Stimulated activated CD4-positive, alpha-beta T cell treated with anti-CD3 and anti-CD28 coated beads, Interleukin-12 subunit alpha, Interleukin-12 subunit beta, amount 100 ng/mL, for 24 hours (primary cell): ENCODE results near the gene ODAD3.
"Not testable (repeated sequence)": the region's sequence is repeated elsewhere in the genome, so short reads cannot be mapped to it uniquely, and the experiment has no call there.

Source experiments
- DNase-seq, 2 experiments: peaks; one replicate each; pipeline ENCODE4 v3.0.0-alpha.2; 2020; ENCODE audit warnings: low read depth in 2 of 2

ODAD3 gene

DNA sequence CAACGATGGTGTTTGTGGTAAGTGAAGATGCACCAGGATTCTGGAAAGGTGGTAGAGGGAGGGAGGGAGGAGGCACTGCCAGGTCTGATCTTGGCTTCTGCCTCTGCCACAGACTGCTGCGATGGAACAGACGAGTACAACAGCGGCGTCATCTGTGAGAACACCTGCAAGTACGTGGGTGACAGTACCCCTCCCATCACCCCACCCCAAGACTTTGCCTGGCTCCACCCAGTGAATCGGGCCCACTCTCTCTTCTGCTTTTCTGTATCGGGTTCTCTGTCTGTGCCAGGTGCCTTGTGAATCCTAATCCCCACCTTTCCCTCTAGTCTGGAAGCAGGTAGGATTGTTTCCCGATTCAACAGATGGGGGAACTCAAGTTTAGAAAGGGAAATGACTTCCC is 3.0 kb upstream of the ODAD3 start:
- no peak for DNase-seq

DNA sequence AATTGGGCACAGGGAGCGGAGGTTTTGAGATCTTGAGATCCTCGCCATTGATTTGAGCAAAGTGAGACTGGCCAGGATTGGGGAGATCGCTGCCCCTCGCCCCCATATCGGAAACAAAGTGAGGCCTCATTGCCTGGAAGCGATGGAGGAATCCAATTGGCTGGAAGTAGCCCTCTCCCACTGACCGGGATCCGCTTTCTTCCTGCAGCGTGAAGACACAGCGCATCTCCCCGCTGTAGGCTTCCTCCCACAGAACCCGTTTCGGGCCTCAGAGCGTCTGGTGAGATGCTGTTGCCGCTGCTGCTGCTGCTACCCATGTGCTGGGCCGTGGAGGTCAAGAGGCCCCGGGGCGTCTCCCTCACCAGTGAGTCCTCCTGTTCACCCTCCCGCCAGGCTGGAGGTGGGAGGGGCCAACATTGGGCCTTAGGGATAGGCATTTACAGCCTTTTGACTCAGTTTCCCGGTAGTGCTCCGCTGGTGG is 952 bp upstream of the ODAD3 start:
- DNase-seq = no peak

DNA sequence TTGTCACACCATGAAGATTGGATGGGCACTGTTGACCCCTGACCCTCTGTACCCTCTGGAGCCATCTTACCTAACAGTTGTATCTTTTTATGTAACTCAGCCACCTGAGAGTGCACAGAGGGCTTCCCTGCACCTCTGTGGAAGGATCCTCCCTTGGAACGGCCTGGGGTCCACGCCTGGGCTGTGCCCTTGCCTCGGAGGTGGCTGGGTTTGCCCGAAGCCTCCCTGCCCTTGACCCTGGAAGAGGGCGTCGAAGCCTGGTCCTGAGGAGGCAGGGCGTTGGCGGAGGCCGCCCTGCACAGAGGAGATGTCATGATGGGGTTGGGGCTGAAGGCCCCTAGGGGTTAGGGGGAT is 241 bp downstream of the ODAD3 start:
- DNase-seq = no peak

DNA sequence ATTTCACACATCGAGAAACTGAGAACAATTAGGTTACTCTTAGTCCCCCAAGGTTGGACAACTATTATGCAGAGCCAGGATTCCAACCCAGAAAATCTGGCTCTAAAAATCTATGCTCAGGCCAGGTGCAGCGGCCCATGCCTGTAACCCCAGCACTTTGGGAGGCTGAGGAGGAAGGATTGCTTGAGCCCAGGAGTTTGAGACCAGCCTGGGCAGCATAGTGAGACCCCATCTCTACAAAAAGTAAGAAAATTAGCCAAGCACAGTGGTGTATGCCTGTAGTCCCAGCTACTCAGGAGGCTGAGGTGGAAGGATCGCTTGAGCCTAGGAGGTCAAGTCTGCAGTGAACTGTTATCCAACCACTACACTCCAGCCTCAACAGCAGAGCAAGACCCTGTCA is 1.4 kb downstream of the ODAD3 start:
- DNase-seq = not testable (repeated sequence)

DNA sequence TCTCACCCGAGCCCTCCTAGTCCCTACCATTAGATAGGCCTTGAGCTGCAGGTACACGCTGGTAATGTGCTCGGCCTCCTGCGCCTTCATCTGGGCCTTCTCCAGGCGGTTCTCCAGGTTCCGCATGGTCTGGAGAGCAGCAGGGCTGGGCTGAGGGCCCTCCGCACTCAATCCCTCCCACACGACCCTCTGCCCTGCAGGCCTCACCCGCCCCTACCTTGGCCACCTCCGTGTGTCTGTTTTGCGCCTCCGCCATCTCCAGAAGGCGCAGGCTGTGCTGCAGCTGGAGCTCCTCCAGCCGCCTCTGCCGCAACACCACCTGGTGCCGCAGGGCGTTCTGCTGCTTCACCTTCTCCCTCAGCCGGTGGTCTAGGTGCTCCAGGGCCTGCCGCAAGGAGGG is 8.3 kb downstream of the ODAD3 start:
- no peak for DNase-seq

DNA sequence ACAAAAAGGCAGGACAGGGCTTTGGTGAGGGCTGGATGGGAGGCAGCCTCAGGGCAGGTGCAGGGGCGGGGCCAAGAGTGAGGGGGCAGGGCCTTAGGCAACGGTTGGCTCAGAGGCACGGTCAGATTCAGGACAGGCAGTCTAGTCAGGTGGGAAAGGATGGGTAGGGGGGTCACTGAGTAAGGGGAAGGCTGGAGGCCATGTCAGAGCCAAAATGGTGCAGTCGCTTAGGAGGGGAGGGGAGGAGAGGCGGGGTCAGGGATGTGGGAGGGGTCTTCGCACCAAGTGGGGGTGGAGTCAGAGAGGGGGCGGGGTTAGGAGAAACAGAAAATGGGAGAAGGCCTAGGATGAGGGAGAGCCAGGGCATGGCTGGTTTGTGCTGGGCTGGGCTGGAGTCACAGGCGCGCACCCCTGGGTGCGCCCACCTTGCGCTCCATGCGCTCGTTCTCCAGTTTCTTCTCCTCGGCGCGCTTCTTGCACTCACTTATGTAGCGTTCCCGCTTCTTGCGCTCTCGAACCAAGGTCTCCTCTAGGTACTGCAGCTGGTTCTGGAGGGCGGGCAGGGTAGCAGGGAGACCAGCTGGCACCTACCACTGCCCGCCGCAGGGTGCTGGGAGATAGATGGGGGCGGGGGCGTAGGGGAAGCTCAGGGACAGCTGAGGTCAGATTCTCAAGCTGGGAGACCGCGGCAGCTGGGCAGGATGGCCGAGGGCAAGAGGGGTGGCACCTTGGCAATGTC is 9.0 kb downstream of the ODAD3 start:
- no peak for DNase-seq

DNA sequence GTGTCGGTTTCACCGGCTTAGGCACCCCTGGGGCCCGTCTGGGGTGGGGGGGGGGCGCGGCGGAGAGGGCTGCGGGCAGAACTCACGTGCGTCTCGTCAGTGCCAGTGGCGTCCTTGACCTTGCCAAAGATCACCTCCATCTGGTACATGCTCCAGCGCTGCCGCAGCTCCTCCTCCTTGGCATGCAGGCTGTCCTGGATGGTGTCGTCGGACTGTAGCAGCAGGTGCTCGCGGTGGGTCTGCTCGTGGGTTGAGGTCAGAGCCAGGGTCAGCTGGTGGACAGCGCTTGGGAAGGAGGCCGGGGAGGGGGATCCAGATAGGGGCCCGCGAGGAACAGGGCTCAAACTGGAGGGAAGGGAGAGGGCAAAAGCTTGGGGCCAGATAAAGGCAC is 11.1 kb downstream of the ODAD3 start:
- DNase-seq = no peak

DNA sequence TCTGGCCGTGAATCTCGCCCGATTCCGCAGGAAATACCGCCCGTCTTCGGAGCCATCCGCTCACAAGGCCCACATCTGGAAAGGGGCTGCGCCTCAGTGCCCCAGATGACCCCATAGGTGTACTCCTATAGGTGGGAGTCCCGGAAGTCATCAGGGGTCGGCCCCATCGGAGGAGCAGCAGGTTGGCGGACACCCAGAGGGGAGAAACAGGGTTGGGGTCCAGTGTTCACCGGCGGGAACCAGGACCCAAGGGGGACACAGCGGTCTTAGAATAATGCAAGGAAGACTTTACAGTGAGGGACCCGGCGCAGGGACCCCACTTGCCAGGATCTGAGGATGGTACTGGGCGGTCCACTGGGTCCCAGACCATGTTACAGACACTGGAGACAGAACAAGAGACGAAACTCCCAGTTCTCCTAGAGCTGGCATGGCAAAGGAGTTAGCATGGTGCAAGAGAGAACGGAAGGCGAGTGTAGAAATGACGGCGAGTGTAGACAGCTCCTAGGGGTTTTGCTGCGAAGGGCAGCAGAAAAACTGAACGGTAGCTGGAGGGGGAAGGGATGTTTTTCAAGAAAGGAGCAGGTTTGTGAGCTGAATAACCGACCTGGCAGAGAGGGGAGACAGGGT is 11.6 kb downstream of the ODAD3 start:
- no peak for DNase-seq

DNA sequence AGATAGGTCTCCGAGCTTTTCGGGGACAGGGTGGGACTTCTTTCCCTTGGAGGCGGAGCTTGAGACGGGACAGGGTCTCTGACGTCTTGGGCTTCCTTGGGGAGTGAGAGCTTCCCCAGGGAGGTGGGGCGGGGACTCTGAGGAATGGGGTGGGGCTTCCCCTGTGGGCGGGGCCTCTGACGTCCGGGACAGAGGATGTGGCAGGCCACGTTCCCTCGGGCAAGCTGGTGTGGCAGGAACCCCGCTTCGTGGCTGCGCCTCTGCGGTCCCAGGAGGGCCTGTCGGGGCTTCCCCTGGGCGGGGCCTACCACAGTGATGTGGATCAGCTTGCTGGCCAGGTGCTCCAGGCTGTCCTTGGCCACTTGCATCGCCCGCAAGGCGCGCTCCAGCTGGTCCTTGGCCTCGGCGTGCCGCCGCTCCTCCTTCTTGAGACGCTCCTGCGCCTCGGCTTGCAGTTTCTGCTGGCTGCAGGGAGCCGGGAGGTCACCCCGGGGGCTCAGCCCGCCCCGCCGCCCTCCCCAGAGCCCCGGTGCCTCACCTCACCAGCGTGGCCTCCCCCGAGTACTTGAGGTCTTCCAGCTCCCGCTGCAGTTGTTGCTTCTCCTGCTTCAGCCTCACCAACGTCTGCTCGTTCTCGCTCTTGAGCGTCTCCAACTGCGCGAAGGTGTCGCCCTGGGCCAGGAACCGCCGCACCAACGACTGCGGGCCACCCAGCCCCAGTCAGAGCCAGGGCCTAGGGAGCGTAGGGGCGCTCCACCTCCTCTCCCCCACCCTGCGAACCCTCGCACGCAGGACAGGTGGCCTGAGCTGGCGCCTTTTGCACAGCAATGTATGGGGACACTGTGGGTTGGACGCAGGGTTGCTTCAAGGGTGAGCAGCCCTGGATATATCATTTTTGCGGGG is 12.5 kb downstream of the ODAD3 start:
- DNase-seq = peak; percentile 33 to 72

DNA sequence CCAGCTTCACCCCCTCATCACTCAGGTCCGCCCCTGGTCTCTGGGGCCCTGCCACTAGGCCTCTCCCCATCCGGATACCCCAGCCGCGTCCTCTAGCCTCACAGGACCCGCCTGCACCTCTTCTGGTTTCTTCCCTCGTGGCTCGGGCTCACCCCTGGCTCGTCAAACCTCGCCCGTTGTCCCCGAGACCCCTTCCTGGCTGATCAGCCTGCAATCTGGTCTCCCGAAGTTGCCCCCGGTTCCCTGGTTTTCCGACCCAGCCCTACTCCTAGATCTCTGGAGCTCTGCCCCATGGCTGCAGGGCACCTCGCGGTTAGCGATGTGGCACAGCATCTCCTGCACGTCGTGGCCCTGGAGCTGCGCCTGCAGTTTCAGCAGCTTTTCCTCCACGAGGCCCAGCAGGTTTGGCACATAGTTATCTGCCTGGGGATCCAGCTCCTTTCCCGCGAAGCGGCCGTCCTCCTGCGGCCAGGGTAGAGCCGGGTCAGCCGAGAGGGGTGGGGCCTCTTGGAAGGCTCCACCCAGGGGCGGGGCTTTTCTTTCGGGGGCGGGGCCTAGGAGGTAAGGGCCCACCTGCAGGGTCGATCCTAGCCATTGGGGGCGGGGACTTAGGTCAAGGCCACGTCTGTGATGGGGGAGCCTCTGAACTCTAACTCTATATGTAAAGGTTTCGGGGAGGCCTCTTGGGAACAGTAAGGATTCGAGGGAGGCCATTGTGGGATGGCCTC is 13.4 kb downstream of the ODAD3 start:
- DNase-seq = no peak

DNA sequence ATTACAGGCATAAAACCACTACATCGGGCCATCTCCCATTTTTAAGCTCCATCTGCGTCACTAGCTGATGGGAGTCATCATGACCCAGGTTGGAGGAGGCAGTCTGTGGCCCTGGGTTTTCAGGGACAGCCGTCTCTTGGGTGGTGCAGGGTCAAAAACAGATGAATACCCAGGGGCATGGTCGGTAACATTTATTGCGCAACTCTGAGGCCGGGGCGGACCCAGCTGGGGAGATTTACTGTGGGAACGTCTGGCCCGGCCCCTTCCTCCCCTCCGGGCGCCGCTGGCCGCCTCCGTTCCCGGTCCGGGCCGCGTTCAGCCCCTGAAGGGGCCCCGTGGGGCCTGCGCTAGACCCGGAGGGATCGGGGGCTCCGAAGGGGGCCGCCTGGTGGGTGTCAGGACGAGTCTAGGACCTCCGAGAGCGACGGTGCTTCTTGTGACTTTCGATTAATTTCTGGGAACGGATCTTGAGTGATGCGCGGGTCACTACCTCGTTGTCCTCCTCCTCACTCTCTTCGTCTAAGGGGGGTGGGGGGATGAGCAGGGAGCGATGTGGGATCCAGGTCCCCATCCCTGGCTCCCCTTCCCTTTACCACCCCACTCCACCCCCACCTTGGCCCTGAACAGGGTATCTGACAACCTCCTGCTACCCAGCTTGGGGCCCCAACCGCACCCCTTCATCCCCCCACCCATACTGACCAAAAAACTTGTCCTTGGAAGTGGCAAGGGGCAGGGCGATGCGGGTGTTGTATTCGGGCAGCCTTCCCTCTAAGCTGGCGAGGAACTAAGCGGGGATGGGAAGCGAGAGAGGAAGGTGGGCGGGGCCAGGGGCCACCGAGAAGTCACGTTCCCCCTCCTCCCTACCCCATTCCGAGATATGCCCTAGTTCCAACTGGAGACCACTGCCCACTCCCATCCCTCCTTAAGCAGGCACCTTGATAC is 14.2 kb downstream of the ODAD3 start:
- DNase-seq = no peak

DNA sequence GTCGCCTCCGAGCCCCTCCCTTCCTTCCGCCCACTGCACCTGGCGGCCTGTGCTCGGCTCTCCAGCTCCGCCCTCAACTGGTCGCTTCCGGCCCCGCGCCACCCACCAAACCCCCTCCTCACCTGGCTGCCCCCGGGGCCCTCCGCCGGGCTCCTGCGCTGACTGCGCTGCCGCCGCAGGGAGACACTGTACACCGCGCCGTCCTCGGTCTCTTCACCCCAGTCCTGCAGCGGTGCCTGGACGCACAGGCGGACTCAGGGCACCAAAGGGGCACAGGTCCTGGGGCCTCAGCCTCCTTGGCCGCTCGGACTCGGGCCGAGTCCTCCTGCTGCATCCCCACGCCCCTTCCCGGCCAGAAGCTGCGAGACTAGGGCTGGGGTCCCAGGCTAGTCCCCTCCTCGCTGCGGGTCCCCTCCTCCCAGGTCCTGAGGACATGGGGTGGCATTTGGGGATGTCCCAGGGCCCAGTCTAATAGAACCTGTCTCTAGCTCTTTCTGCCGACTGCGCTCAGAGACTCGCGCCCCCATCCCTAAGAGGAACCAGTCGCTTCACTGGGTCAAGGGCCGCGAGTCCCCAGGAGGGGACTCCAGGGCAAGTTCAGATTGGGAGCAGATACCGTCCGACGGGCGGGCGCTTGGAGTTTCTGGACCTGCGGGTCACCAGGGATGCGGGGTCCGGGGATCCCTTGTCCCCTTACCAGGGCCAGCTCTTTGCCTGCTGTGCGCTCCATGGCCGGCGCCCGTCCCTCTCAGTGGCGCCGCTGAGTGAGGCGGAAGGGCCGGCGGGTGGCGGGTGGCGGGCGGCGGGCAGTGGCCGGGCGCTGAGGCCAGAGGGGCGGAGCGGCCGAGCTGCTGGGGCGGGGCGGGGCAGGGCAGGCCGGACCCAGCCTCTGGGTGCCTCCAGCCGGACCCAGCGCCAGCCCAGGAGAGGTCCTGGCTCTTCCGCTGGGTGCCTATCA is 16.1 kb downstream of the ODAD3 start, which contains the start of gene RGL3:
TSS of gene RGL3 (minus strand) at position 766 of the 958 bp plus-strand sequence. CDS start at position 730, 36 bp downstream.
- DNase-seq = no peak

DNA sequence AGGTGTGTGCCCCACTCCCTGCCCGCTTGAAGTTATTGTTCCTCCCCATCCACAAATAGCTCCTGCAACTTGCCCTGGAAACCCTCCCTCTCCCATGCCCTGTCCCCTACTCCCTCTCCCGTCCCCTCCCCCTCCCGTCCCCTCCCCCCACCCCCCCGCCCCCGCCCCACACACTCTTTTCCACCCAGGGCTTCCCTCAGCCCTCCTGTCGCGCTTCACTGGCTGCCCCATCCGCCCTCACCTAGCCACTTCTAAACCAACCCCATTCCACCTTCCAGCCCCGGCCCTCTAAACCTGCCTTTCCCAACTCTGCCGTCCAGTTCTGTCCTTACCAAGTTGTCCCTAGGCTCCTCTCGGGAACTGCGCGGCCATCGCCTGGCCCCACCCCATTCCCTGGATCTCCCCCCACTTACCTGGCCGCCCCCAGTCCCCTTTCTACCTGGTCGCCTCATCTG is 16.8 kb downstream of the ODAD3 start:
- DNase-seq = no peak

DNA sequence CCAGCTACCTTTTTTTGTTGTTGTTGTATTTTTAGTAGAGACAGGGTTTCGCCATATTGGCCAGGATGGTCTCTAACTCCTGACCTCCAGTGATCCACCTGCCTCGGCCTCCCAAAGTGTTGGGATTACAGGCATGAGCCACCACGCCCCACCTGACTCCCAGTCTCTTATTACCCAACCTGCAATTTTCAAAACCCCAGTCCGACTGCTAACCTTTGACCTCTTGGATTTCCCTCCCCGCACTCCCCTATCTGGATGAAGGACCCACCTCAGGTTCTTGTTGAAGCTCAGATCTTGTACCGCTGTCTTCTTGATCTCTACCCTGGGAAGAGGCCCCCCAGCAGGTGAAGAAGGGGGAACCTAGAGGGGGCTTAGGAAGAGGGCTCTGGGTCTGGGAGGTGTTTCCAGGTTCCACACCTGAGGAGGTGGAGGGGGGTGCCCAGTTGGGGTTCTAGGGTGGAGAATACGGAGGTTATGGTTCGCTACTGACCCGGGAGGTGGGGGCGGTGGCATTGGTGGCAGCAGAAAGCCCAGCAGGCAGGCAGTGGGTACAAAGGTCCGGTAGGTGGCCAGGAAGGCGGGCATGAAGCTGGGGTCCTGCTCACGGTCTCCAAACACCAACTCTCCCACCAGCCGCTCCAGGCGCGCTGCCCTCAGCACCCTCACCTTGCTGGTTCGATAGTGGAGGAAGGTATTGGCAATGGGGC is 18.4 kb downstream of the ODAD3 start:
- no peak for DNase-seq

DNA sequence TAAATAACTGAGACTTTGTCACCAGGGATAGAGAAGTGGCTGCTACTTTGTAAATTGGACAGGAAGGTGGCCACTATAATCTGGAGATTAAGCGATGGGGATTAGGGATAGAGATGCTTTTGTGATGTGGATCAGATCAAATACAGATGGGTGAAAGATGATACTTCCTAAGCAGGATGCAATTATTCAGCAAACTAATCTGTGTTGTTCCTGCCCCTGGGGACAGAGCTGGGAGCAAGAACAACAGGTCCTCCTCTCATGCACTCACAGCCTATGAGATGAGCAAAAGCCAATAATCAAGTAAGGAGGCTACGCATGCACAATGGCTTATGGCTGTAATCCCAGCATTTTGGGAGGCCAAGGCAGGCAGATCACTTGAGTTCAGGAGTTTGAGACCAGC is 20.4 kb downstream of the ODAD3 start:
- no peak for DNase-seq

DNA sequence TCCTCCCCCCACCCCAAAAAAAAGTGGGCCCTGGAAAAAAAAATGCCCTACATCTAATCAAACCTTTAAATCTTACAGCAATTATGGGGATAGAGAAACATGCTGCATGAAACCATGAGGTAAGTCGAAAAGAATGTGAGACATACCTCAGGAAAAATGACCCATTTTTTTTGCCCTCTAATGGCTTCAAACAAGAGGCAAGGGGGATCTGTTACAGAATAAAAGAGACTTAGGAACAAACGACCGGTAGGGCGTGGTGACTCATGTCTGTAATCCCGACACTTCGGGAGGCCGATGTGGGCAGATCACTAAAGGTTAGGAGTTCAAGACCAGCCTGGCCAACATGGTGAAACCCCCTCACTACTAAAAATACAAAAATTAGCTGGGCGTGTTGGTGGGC is 24.2 kb downstream of the ODAD3 start:
- DNase-seq = no peak

DNA sequence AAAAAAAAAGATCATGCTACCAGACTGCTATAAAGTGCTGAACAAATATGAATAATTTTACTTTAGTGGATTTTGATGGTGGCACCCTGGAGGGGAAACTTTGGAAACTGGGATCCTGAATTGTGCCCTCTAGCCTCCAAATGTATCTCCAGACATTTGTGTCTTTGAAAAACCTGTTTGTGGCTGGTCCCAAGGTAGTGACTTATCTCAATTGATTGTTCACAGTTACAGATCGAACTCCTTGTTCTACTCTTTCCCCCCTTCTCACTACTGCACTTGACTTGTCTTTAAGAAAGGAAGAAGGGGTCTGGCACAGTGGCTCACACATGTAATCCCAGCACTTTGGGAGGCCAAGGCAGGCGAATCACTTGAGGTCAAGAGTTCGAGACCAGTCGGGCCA is 26.3 kb downstream of the ODAD3 start:
- DNase-seq = no peak

DNA sequence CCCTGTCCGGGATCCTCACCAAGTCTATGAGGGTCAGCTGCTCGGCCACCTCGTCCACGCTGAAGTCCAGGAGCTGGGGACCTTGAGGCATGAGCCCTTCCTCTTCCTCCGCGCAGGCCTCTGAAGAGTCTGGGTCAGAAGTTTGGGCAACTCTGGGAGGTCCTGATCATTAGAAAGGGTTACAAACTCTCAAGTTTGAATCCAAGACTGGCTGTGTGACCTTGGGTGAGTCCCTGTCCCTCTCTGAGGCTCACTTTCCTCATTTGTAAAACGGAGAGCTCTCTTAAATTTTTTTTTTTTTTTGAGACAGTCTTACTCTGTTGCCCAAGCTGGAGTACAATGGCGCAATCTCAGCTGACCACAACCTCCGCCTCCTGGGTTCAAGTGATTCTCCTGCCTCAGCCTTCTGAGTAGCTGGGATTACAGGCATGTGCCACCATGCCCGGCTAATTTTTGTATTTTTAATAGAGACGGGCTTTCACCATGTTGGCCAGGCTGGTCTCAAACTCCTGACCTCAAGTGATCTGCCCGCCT is 28.2 kb downstream of the ODAD3 start:
- not testable (repeated sequence) for DNase-seq
